HL-60 (cell line): ENCODE results near the gene ADAMTSL3.

Source experiments
- DNase-seq, 2 experiments: peaks; one replicate each; pipeline ENCODE4 v3.0.0-alpha.2; 2010 to 2020; ENCODE audit warnings: low read depth in 1 of 2, low spot score in 1 of 2
- H3K27ac ChIP-seq: fragments of 250-450 bp; sonication (Bioruptor Pico); replicated peaks from 2 replicates; pipeline ENCODE4 v1.5.1; 2020; ENCODE audit warnings: mild to moderate bottlenecking, moderate library complexity
- H3K27me3 ChIP-seq: fragments of 250-450 bp; sonication (Bioruptor Pico); 2 replicates; pipeline ENCODE4 v1.5.1; 2021; ENCODE audit warnings: mild to moderate bottlenecking, moderate library complexity; ENCODE audit not compliant: insufficient read depth, poor library complexity, severe bottlenecking
- H3K4me3 ChIP-seq: replicated peaks from 2 replicates; pipeline ENCODE4 v1.5.1; 2011; ENCODE audit warnings: mild to moderate bottlenecking, control low read depth, low read length; ENCODE audit not compliant: insufficient read depth
- CTCF ChIP-seq: IDR thresholded peaks from one replicate; pipeline ENCODE4 v1.5.1; 2011; ENCODE audit warnings: low read length, control low read depth, inconsistent platforms; ENCODE audit not compliant: insufficient read depth
- GABPA ChIP-seq: IDR thresholded peaks from 2 replicates; pipeline ENCODE4 v1.6.1; 2012; ENCODE audit warnings: low read depth
- POLR2AphosphoS5 ChIP-seq: IDR thresholded peaks from 2 replicates; pipeline ENCODE4 v1.6.1; 2012; ENCODE audit warnings: low read depth
- REST ChIP-seq: IDR thresholded peaks from 2 replicates; pipeline ENCODE4 v1.6.1; 2012; ENCODE audit warnings: low read depth; ENCODE audit not compliant: insufficient replicate concordance
- SPI1 ChIP-seq: IDR thresholded peaks from 2 replicates; pipeline ENCODE4 v1.6.1; 2012; ENCODE audit warnings: low read depth, mild to moderate bottlenecking, borderline replicate concordance

ADAMTSL3 gene

GRCh38 chr15:83858820-83859505, 205.0 kb downstream of the ADAMTSL3 start:
- TF ChIP-seq POLR2AphosphoS5, result no peak
- TF ChIP-seq CTCF, result no peak
- no peak for TF ChIP-seq GABPA
- no peak for TF ChIP-seq REST
- TF ChIP-seq SPI1, result no peak
- Histone ChIP-seq H3K27ac (no peak overlapping the region), H3K4me3 (no peak overlapping the region), H3K27me3 (no peaks in the 10 kb centered on the region)
- no peak for DNase-seq

GRCh38 chr15:83866692-83867091, 212.8 kb downstream of the ADAMTSL3 start:
- no peak for TF ChIP-seq SPI1
- TF ChIP-seq POLR2AphosphoS5, result no peak
- no peak for TF ChIP-seq GABPA
- TF ChIP-seq REST, result no peak
- no peak for TF ChIP-seq CTCF
- Histone ChIP-seq H3K27ac (no peak overlapping the region), H3K4me3 (no peak overlapping the region), H3K27me3 (no peaks in the 10 kb centered on the region)
- DNase-seq, result no peak

- H3K27ac ChIP-seq, result no peak overlapping the region
These were observed 215.4 kb downstream of the ADAMTSL3 start for GRCh38 chr15:83869341-83869740.

More at GRCh38 chr15:83869341-83869740, 215.4 kb downstream of the ADAMTSL3 start:
- no peak for TF ChIP-seq CTCF
- Histone ChIP-seq H3K4me3 (no peak overlapping the region), H3K27me3 (no peaks in the 10 kb centered on the region)
- DNase-seq, result no peak
